Right renal pelvis (tissue), 4 donors: ENCODE results near the gene GALNT16. TPM values are rescaled to one million over a fixed set of nuclear protein-coding genes. Genes with fewer than 3 reads are reported as not detected.

Experiments used
- DNase-seq, 4 donors: peaks; one replicate each; pipeline ENCODE4 v3.0.0-alpha.2; 2013; ENCODE audit warnings: low read depth in 4 of 4, low spot score in 3 of 4, missing footprints in 1 of 4
- polyA plus RNA-seq, 4 donors: library from polyadenylated mRNA; unstranded; fragments of 120-200 nt; gene quantifications; one replicate each; pipeline ENCODE4 v1.2.1, GENCODE V29; 2013; ENCODE audit not compliant: insufficient read length in 4 of 4

Gene GALNT16
- polyA plus RNA-seq, 4 donors, result 2.9 to 4.7 (median 3.7) TPM

DNA sequence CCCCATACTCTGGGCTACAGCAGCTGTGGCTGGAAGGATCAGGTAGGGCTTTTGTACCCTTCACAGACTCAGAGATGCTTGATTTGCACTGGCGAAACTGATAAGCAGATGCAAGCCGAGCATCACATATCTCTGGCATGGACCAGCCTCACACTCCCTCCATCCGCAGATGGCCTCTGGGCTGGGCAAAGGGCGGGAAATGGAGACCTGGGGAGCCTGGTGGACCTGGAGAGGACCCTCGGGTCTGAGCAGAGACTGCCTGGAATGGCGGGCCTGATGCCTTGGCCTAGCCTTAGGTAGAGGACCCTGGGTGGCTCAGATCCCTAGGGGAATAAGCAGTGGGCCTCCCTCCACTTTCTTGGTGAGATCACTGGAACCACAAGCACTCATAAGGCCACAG is 53.2 kb downstream of the GALNT16 start:
- DNase-seq, result no peak

DNA sequence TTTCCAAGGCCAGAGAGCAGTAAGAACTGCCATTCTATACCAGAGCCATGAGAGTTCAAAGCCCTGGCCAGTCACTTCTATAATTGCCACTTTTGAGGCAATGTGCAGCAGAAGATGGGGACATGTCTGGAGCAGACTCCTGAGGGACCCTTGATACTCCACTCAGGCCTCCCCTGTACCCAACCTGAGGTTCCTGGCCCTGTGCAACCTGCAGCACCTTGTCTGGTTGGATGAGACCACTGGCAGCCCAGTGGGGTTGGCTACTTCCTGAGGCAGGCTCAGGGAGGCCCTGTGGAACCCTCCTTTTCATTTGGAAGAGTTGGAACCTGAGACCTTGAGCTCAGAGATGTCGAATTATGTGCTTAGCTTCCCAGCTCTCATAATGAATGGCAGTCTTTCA is 54.4 kb downstream of the GALNT16 start:
- DNase-seq, result no peak

DNA sequence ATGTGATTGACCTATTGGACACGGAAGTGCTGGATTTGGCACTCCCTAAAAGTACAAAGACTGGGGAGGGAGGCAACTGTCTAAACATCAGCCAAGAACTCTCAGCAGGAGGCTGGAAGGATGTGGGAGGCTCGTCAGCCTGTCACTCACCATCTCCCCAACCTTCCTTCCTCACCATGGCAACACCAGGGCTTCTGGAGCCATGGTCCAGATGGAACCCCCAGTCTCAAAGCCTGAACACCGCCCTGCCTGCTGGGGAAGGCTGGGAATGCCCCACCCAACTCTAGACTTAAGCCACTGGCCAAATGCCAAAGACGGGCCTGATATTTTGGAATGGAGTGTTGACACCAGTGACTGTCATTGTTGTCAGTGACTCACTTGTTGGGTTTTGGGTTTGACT is 55.3 kb downstream of the GALNT16 start:
- DNase-seq, result no peak

DNA sequence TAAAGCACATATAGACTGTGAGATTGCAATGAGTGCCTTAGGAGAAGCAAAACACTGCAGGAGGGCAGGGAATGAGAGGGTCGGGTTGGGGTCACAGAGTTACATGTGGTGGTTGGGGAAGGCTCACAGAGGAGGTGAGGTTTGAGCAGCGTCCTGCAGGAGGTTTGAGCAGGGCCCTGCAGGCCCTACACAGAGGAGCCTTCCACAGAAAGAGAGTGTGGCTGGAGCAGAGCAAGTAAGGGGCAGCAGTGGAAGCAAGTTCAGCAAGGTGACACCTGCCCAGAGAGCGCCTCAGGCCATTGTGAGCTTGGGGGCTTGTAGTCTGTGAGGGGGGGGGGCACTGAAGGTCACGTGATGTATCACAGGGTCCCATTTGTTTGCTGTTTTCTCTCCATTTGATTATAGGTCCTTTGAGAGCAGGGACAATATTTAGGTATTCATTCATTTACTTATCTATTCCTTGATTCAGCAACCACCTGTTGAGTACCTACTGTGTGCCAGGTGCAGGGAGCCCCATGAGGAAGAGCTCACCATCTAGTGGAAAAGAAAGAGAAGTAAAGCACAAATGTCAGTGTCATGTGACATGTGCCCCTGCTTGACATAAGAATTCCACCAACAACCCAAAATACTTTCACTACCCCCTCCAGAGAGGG is 56.6 kb downstream of the GALNT16 start:
- DNase-seq, result no peak

- DNase-seq, result no peak
Observed at GRCh38 chr14:69317102-69317755, 57.3 kb downstream of the GALNT16 start.

GRCh38 chr14:69317780-69318179 is 57.8 kb downstream of the GALNT16 start:
- DNase-seq, result no peak

- no peak for DNase-seq
Observed at GRCh38 chr14:69318241-69318640, 58.3 kb downstream of the GALNT16 start.

GRCh38 chr14:69318901-69319475 is 59.0 kb downstream of the GALNT16 start:
- no peak for DNase-seq

DNA sequence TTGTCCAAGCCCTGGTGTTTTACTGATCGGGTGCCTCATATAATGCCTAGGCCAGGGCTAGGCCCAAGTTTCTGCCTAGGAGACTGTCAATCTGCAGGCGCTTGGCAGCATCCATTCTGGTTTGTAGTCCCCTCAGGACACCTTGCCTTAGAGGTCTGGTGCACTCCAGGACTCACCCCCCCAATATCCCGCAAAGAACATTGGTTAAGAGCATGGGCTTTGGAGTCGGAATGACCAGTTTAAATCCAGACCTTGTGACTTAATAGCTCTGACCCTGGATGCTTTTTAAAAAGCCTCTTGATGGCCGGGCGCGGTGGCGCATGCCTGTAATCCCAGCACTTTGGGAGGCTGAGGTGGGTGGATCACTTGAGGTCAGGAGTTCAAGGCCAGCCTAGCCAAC is 60.0 kb downstream of the GALNT16 start:
- DNase-seq, result no peak

- DNase-seq, result no peak
Observed at GRCh38 chr14:69320581-69321365, 60.8 kb downstream of the GALNT16 start.

DNA sequence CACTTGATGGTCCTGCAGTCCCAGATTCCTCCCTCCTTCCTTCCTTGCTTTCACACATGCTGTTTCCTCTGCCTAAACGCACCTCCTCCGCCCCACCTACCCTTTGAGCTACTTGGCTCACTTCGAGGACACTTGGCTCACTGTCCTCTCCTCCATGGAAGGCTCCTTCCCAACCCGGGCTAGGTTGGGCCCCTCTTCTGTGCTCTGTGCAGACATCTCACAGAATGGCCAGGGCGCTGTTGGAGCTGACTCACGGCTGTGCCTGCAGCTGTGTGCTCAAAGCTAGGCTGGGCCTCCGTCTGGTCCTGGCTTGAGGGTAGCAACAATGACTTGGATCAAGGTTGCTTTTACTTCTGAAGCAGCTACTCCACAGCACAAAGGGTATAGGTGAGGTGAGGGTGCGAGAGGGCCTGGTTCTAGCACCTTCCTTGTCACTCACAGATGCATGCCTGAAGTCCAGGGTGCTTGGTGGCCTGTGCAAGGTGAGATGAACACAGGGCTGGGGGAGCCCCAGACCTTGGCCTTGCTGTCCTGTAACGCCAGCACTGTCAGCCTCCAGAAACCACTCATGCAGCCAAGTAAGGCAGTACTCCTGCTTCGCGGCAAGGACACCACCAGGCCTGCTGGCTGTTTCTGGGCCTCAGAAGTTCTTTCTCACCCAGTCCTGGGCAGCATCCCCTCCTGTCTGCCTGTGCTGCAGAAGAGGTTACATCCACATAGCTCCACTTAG is 61.8 kb downstream of the GALNT16 start:
- DNase-seq, result no peak

DNA sequence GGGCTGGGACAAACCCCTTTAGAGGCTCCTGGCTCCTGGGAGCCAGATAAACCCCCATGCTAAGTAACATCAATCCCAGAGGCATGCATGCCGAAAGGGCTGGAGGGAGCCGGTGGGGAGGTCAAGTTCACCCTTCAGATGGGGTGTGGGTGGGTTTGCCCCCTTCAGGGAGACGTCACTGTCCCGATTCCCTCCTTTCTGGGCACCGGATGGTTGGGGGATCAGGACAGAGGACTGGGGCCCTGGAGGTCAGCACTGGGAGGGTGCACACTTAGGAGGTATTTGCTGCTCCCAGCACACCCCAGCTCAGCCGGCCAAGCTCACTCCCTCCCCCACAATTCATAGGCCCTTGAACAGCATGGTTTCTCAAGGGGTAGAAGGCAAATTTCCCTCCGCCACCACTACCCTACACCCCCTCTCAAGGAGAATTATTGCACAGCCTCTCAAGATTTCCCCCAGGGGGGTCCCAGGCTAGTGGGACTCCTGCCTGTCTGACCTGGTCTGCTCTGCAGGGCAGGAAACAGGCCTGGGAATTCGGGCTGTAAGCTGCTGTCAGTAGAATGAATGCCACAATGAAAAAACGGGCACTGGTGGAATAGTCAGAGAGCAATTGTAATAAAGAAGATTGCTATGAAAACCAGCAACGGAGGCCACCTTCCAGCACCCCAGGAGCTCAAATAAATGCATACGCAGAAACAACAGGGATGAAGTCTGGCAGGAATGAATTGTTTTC is 63.5 kb downstream of the GALNT16 start:
- no peak for DNase-seq

- DNase-seq, result no peak
Observed at GRCh38 chr14:69323999-69324282, 64.0 kb downstream of the GALNT16 start.

DNA sequence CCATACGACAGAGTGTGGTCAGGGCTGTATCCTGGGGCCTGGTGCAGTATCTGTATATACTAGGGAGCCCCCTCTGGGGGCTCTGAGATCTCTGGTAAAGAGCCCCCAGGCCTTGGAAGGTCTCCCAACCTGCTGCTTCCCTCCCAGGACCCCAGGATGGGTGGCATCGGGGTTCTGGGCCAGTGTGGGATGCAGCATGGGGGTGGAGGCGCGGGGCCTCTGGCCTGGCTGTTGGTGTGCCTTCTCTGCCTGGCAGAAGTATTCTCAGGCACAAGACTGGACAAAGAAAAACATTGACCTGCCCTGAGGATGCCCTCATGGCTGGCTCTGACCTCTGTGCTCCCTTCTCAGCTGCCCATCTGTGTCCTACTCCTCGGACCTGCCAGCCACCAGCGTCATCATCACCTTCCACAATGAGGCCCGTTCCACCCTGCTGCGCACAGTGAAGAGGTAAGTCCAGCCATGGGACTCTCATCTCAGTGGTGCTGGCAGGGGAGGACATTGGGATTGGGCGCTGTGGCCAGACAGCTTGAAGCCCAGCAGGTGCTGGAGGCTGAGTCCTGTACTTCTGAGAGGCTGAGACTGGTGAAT is 64.5 kb downstream of the GALNT16 start:
- DNase-seq, result no peak

DNA sequence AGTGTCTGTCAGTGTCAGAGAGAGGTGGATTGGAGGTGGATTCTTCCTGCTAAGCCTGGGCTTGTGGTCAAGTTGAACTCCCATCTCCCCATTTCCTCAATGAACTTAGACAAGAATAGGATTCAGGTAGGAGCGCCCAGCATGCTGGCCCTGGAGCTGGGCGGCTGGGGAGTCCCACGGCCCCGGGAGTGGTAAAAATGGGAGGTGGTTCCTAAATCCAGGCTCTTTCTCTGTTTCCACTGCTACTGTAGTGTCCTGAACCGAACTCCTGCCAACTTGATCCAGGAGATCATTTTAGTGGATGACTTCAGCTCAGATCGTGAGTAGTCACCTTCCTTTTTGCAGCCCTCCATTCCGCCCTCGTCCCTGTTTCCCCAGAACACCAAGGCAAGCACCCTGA is 65.1 kb downstream of the GALNT16 start:
- no peak for DNase-seq

GRCh38 chr14:69325646-69326265 is 65.8 kb downstream of the GALNT16 start:
- DNase-seq, result no peak

DNA sequence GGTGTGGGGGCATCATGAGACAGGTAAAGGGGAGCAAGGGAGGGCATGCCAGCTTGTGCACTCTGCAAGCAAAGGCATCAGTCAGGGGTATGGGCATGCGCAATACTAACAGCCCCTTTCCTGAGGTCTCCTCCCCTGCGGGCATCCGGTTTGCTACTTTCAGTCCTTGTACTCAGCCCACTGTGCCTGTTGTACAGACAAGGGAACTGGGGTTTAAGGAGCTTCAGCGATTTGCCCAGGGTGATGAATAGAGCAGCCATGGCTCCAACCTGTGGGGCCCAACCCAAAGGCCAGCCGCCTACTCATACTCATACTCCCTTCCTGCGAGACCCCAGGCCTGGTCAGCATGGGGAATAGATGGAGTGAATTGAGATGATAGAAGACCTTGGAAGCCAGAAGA is 66.7 kb downstream of the GALNT16 start:
- no peak for DNase-seq

DNA sequence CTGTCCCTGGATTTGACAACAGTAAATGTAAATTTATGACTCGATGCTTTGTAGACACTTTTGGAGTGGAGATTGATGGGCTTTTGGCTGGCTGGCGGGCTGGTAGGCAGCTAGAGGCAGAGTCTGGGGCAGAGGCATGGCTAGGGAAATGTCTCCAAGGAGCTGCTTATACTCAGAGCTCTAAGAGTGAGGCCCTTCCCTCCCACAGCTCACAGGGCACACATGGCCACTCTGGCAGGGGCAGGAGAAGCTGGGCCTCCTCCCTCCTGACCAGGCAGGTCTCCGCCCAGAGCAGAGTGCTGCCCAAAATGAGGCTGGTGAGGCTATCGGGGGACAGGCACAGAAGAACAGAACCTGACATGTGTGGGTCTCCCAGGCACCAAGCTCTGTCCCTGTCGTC is 67.5 kb downstream of the GALNT16 start:
- no peak for DNase-seq

- DNase-seq, result no peak
Observed at GRCh38 chr14:69328317-69328716, 68.4 kb downstream of the GALNT16 start.

- DNase-seq, result no peak
Observed at GRCh38 chr14:69328765-69329164, 68.8 kb downstream of the GALNT16 start.
